ENCODE results near the gene ADAM33.

Gene ADAM33

GRCh38 chr20:3697588-3698305, 15.9 kb upstream of the ADAM33 start:
- Histone ChIP-seq H2AK5ac (ENCODE audit: low read length) (no peak overlapping the region), H3K27me3 (ENCODE audit: insufficient read depth, low read length) (no peaks in the 10 kb centered on the region), H4K91ac (ENCODE audit: low read depth, low read length) (no peak overlapping the region), H2BK120ac (ENCODE audit: insufficient read depth, low read length, poor library complexity) (no peak overlapping the region), H3K4me1 (ENCODE audit: control insufficient read depth in 1 of 2, insufficient read depth in 2 of 2, low read length in 2 of 2) (peaks cover 10 to 14% of the 10 kb centered on the region in 2 experiments), H3K79me1 (ENCODE audit: low read length) (no peaks in the 10 kb centered on the region), H3K9ac (ENCODE audit: low read length) (no peak overlapping the region), H2BK12ac (ENCODE audit: low read length) (no peak overlapping the region), H2AFZ (ENCODE audit: insufficient read depth, low read length, poor library complexity) (no peak overlapping the region), H3K4me2 (ENCODE audit: low read length) (no peak overlapping the region), H3K27ac (ENCODE audit: low read depth, low read length) (no peak overlapping the region), H3K79me2 (ENCODE audit: control insufficient read depth, insufficient read depth, low read length, poor library complexity) (no peaks in the 10 kb centered on the region), H3K4me3 (ENCODE audit: low read depth, low read length) (no peak overlapping the region), H4K12ac (ENCODE audit: low read depth, low read length) (no peak overlapping the region), H4K8ac (ENCODE audit: low read depth, low read length) (no peak overlapping the region), H3K18ac (ENCODE audit: low read length) (no peak overlapping the region), H3K23ac (ENCODE audit: low read length) (no peak overlapping the region), H3K4ac (ENCODE audit: low read depth, low read length) (no peak overlapping the region), H3K14ac (ENCODE audit: low read length) (no peak overlapping the region), H3K36me3 (ENCODE audit: control insufficient read depth in 1 of 2, insufficient read depth in 2 of 2, low read length in 2 of 2) (no peaks in the 10 kb centered on the region), H3K9me3 (ENCODE audit: insufficient read depth, low read depth, low read length) (no peaks in the 10 kb centered on the region), H2BK5ac (ENCODE audit: low read depth, low read length, poor library complexity) (no peak overlapping the region)
- peak; percentile 67 to 77 for DNase-seq
- no CpG with 5 or more reads among the region's 18 CpGs for WGBS (ENCODE audit: extremely low coverage, insufficient coverage, insufficient read length)

GRCh38 chr20:3696745-3697587, 15.2 kb upstream of the ADAM33 start:
- H4K91ac ChIP-seq (ENCODE audit: low read depth, low read length), result no peak overlapping the region
- H3K79me2 ChIP-seq (ENCODE audit: control insufficient read depth, insufficient read depth, low read length, poor library complexity), result no peaks in the 10 kb centered on the region
- H3K14ac ChIP-seq (ENCODE audit: low read length), result no peak overlapping the region
- no CpG with 5 or more reads among the region's 15 CpGs for WGBS (ENCODE audit: extremely low coverage, insufficient coverage, insufficient read length)
- H3K18ac ChIP-seq (ENCODE audit: low read length), result no peak overlapping the region
- H4K8ac ChIP-seq (ENCODE audit: low read depth, low read length), result no peak overlapping the region
- no peak overlapping the region for H3K27ac ChIP-seq (ENCODE audit: low read depth, low read length)
- H2AFZ ChIP-seq (ENCODE audit: insufficient read depth, low read length, poor library complexity), result no peak overlapping the region
- H3K4me3 ChIP-seq (ENCODE audit: low read depth, low read length), result no peak overlapping the region
- no peak overlapping the region for H3K23ac ChIP-seq (ENCODE audit: low read length)
- H3K36me3 ChIP-seq (ENCODE audit: control insufficient read depth in 1 of 2, insufficient read depth in 2 of 2, low read length in 2 of 2), result no peaks in the 10 kb centered on the region
- no peak overlapping the region for H3K9ac ChIP-seq (ENCODE audit: low read length)
- DNase-seq, result no peak
- no peak overlapping the region for H3K4me2 ChIP-seq (ENCODE audit: low read length)
- H3K79me1 ChIP-seq (ENCODE audit: low read length), result no peaks in the 10 kb centered on the region
- H3K27me3 ChIP-seq (ENCODE audit: insufficient read depth, low read length), result no peaks in the 10 kb centered on the region
- H2BK120ac ChIP-seq (ENCODE audit: insufficient read depth, low read length, poor library complexity), result no peak overlapping the region
- H2BK5ac ChIP-seq (ENCODE audit: low read depth, low read length, poor library complexity), result no peak overlapping the region
- no peak overlapping the region for H4K12ac ChIP-seq (ENCODE audit: low read depth, low read length)
- no peak overlapping the region for H3K4ac ChIP-seq (ENCODE audit: low read depth, low read length)
- H2BK12ac ChIP-seq (ENCODE audit: low read length), result no peak overlapping the region
- H2AK5ac ChIP-seq (ENCODE audit: low read length), result no peak overlapping the region
- H3K9me3 ChIP-seq (ENCODE audit: insufficient read depth, low read depth, low read length), result no peaks in the 10 kb centered on the region
- H3K4me1 ChIP-seq (ENCODE audit: control insufficient read depth in 1 of 2, insufficient read depth in 2 of 2, low read length in 2 of 2), result peaks cover 10 to 14% of the 10 kb centered on the region in 2 experiments

- Histone ChIP-seq H3K4ac (ENCODE audit: low read depth, low read length) (no peak overlapping the region), H2BK12ac (ENCODE audit: low read length) (no peak overlapping the region), H2AFZ (ENCODE audit: insufficient read depth, low read length, poor library complexity) (no peak overlapping the region), H3K4me3 (ENCODE audit: low read depth, low read length) (no peak overlapping the region), H3K4me1 (ENCODE audit: control insufficient read depth in 1 of 2, insufficient read depth in 2 of 2, low read length in 2 of 2) (peaks cover 10 to 14% of the 10 kb centered on the region in 2 experiments), H3K79me1 (ENCODE audit: low read length) (no peaks in the 10 kb centered on the region), H3K27ac (ENCODE audit: low read depth, low read length) (no peak overlapping the region), H3K18ac (ENCODE audit: low read length) (no peak overlapping the region), H4K12ac (ENCODE audit: low read depth, low read length) (no peak overlapping the region), H3K79me2 (ENCODE audit: control insufficient read depth, insufficient read depth, low read length, poor library complexity) (no peaks in the 10 kb centered on the region), H2AK5ac (ENCODE audit: low read length) (no peak overlapping the region), H3K9ac (ENCODE audit: low read length) (no peak overlapping the region), H3K36me3 (ENCODE audit: control insufficient read depth in 1 of 2, insufficient read depth in 2 of 2, low read length in 2 of 2) (no peaks in the 10 kb centered on the region), H2BK5ac (ENCODE audit: low read depth, low read length, poor library complexity) (no peak overlapping the region), H3K4me2 (ENCODE audit: low read length) (no peak overlapping the region), H3K14ac (ENCODE audit: low read length) (no peak overlapping the region), H3K9me3 (ENCODE audit: insufficient read depth, low read depth, low read length) (no peaks in the 10 kb centered on the region), H3K27me3 (ENCODE audit: insufficient read depth, low read length) (no peaks in the 10 kb centered on the region), H3K23ac (ENCODE audit: low read length) (no peak overlapping the region), H2BK120ac (ENCODE audit: insufficient read depth, low read length, poor library complexity) (no peak overlapping the region), H4K91ac (ENCODE audit: low read depth, low read length) (no peak overlapping the region), H4K8ac (ENCODE audit: low read depth, low read length) (no peak overlapping the region)
- no CpG with 5 or more reads among the region's 1 CpG for WGBS (ENCODE audit: extremely low coverage, insufficient coverage, insufficient read length)
- DNase-seq, result peak in 1 of 2 donors; percentile 21
These were observed 14.4 kb upstream of the ADAM33 start for GRCh38 chr20:3696200-3696599.

GRCh38 chr20:3694864-3695263, 13.1 kb upstream of the ADAM33 start:
- Histone ChIP-seq H3K4ac (ENCODE audit: low read depth, low read length) (no peak overlapping the region), H3K79me1 (ENCODE audit: low read length) (no peaks in the 10 kb centered on the region), H2BK5ac (ENCODE audit: low read depth, low read length, poor library complexity) (no peak overlapping the region), H4K91ac (ENCODE audit: low read depth, low read length) (no peak overlapping the region), H3K18ac (ENCODE audit: low read length) (no peak overlapping the region), H3K36me3 (ENCODE audit: control insufficient read depth in 1 of 2, insufficient read depth in 2 of 2, low read length in 2 of 2) (no peaks in the 10 kb centered on the region), H3K23ac (ENCODE audit: low read length) (no peak overlapping the region), H2BK12ac (ENCODE audit: low read length) (no peak overlapping the region), H3K9me3 (ENCODE audit: insufficient read depth, low read depth, low read length) (no peaks in the 10 kb centered on the region), H3K4me1 (ENCODE audit: control insufficient read depth in 1 of 2, insufficient read depth in 2 of 2, low read length in 2 of 2) (peaks cover 10 to 14% of the 10 kb centered on the region in 2 experiments), H2AK5ac (ENCODE audit: low read length) (no peak overlapping the region), H3K79me2 (ENCODE audit: control insufficient read depth, insufficient read depth, low read length, poor library complexity) (no peaks in the 10 kb centered on the region), H3K9ac (ENCODE audit: low read length) (no peak overlapping the region), H2BK120ac (ENCODE audit: insufficient read depth, low read length, poor library complexity) (no peak overlapping the region), H4K12ac (ENCODE audit: low read depth, low read length) (no peak overlapping the region), H3K14ac (ENCODE audit: low read length) (no peak overlapping the region), H3K27ac (ENCODE audit: low read depth, low read length) (no peak overlapping the region), H3K4me3 (ENCODE audit: low read depth, low read length) (no peak overlapping the region), H3K4me2 (ENCODE audit: low read length) (no peak overlapping the region), H4K8ac (ENCODE audit: low read depth, low read length) (no peak overlapping the region), H2AFZ (ENCODE audit: insufficient read depth, low read length, poor library complexity) (no peak overlapping the region), H3K27me3 (ENCODE audit: insufficient read depth, low read length) (no peaks in the 10 kb centered on the region)
- no peak for DNase-seq
- WGBS (ENCODE audit: extremely low coverage, insufficient coverage, insufficient read length), result no CpG with 5 or more reads among the region's 5 CpGs

Data from trophoblast cell (in vitro differentiated cells and primary cell).